Mesodermal cell (in vitro differentiated cells): ENCODE results near the gene SSH3.

Experiments
- H3K27ac ChIP-seq: 2 replicates; pipeline ENCODE4 v1.7.0; 2013; ENCODE audit warnings: mild to moderate bottlenecking, low read depth, low read length, moderate library complexity; ENCODE audit not compliant: severe bottlenecking
- H3K36me3 ChIP-seq: 2 replicates; pipeline ENCODE4 v1.7.1; 2013; ENCODE audit warnings: mild to moderate bottlenecking, low read length, moderate library complexity; ENCODE audit not compliant: control insufficient read depth, insufficient read depth
- H3K4me1 ChIP-seq: one replicate; pipeline ENCODE4 v1.7.1; 2013; ENCODE audit warnings: mild to moderate bottlenecking, low read length; ENCODE audit not compliant: insufficient read depth, control insufficient read depth, poor library complexity, severe bottlenecking
- H3K4me3 ChIP-seq: 2 replicates; pipeline ENCODE4 v1.7.0; 2013; ENCODE audit warnings: low read length, control low read depth, mild to moderate bottlenecking; ENCODE audit not compliant: insufficient read depth, poor library complexity, severe bottlenecking; ENCODE audit errors: extremely low read depth
- H3K9me3 ChIP-seq: 2 replicates; pipeline ENCODE4 v1.7.1; 2013; ENCODE audit warnings: mild to moderate bottlenecking, low read length, moderate library complexity; ENCODE audit not compliant: control insufficient read depth
- WGBS, 2 experiments: methylation state at CpG; one replicate each; pipeline ENCODE4 v1.1.5; 2013; ENCODE audit warnings: missing lambda C conversion rate in 2 of 2; ENCODE audit not compliant: insufficient coverage in 2 of 2; 5-methylcytosine and 5-hydroxymethylcytosine counted together

SSH3 gene

GRCh38 chr11:67268962-67269268 lies 34.4 kb upstream of the SSH3 start:
- no peak overlapping the region for H3K4me3 ChIP-seq
- H3K27ac ChIP-seq, result peak overlapping the region; percentile 41
- 93 to 98% methylated on average over 11 to 13 of the region's 13 CpGs for WGBS, 2 experiments

GRCh38 chr11:67269401-67270255 lies 33.7 kb upstream of the SSH3 start:
- Histone ChIP-seq H3K36me3 (peaks cover 20% of the 10 kb centered on the region), H3K27ac (peak overlapping the region; percentile 79), H3K4me1 (peaks cover 36% of the 10 kb centered on the region), H3K9me3 (no peaks in the 10 kb centered on the region), H3K4me3 (peak overlapping the region; percentile 16)
- 65 to 78% methylated on average over 12 to 13 of the region's 15 CpGs for WGBS, 2 experiments

More at GRCh38 chr11:67268962-67269268, 34.4 kb upstream of the SSH3 start:
- Histone ChIP-seq H3K36me3 (peaks cover 18% of the 10 kb centered on the region), H3K4me1 (peaks cover 35% of the 10 kb centered on the region), H3K9me3 (no peaks in the 10 kb centered on the region)

- Histone ChIP-seq H3K4me1 (peaks cover 38% of the 10 kb centered on the region), H3K4me3 (peak overlapping the region; percentile 16), H3K36me3 (peaks cover 24% of the 10 kb centered on the region), H3K27ac (peak overlapping the region; percentile 79), H3K9me3 (no peaks in the 10 kb centered on the region)
- 35 to 38% methylated on average over 18 to 24 of the region's 28 CpGs for WGBS, 2 experiments
These were observed 32.8 kb upstream of the SSH3 start for GRCh38 chr11:67270256-67271204.

GRCh38 chr11:67271205-67271540 lies 32.2 kb upstream of the SSH3 start:
- no peak overlapping the region for H3K27ac ChIP-seq
- H3K36me3 ChIP-seq, result peaks cover 24% of the 10 kb centered on the region
- peaks cover 38% of the 10 kb centered on the region for H3K4me1 ChIP-seq
- WGBS, 2 experiments, result 87 to 88% methylated on average over 3 to 5 of the region's 5 CpGs
- no peaks in the 10 kb centered on the region for H3K9me3 ChIP-seq
- no peak overlapping the region for H3K4me3 ChIP-seq

GRCh38 chr11:67271541-67272284 lies 31.6 kb upstream of the SSH3 start:
- H3K4me3 ChIP-seq, result no peak overlapping the region
- WGBS, 2 experiments, result 87 to 89% methylated on average over 18 to 19 of the region's 19 CpGs
- H3K36me3 ChIP-seq, result peaks cover 24% of the 10 kb centered on the region
- H3K4me1 ChIP-seq, result peaks cover 38% of the 10 kb centered on the region
- no peak overlapping the region for H3K27ac ChIP-seq
- H3K9me3 ChIP-seq, result no peaks in the 10 kb centered on the region

GRCh38 chr11:67272327-67273259 lies 30.7 kb upstream of the SSH3 start:
- Histone ChIP-seq H3K36me3 (peaks cover 24% of the 10 kb centered on the region), H3K4me3 (no peak overlapping the region)
- WGBS, 2 experiments, result 95 to 97% methylated on average over 23 of the region's 23 CpGs

GRCh38 chr11:67273260-67273990 lies 29.9 kb upstream of the SSH3 start:
- H3K4me1 ChIP-seq, result peaks cover 43% of the 10 kb centered on the region
- H3K36me3 ChIP-seq, result peaks cover 21% of the 10 kb centered on the region
- no peak overlapping the region for H3K27ac ChIP-seq
- H3K9me3 ChIP-seq, result no peaks in the 10 kb centered on the region
- no peak overlapping the region for H3K4me3 ChIP-seq
- WGBS, 2 experiments, result 94 to 95% methylated on average over 10 of the region's 14 CpGs

More at GRCh38 chr11:67272327-67273259, 30.7 kb upstream of the SSH3 start:
- peaks cover 45% of the 10 kb centered on the region for H3K4me1 ChIP-seq
- H3K9me3 ChIP-seq, result no peaks in the 10 kb centered on the region
- no peak overlapping the region for H3K27ac ChIP-seq

- WGBS, 2 experiments, result 93 to 97% methylated on average over 29 to 33 of the region's 35 CpGs
- Histone ChIP-seq H3K36me3 (peaks cover 29% of the 10 kb centered on the region), H3K9me3 (no peaks in the 10 kb centered on the region)
These were observed 28.3 kb upstream of the SSH3 start for GRCh38 chr11:67274768-67275605.

More at GRCh38 chr11:67274768-67275605, 28.3 kb upstream of the SSH3 start:
- no peak overlapping the region for H3K27ac ChIP-seq
- H3K4me1 ChIP-seq, result peaks cover 29% of the 10 kb centered on the region
- H3K4me3 ChIP-seq, result no peak overlapping the region
